ENCODE measurements around the gene HIVEP2.

HIVEP2 gene

DNA sequence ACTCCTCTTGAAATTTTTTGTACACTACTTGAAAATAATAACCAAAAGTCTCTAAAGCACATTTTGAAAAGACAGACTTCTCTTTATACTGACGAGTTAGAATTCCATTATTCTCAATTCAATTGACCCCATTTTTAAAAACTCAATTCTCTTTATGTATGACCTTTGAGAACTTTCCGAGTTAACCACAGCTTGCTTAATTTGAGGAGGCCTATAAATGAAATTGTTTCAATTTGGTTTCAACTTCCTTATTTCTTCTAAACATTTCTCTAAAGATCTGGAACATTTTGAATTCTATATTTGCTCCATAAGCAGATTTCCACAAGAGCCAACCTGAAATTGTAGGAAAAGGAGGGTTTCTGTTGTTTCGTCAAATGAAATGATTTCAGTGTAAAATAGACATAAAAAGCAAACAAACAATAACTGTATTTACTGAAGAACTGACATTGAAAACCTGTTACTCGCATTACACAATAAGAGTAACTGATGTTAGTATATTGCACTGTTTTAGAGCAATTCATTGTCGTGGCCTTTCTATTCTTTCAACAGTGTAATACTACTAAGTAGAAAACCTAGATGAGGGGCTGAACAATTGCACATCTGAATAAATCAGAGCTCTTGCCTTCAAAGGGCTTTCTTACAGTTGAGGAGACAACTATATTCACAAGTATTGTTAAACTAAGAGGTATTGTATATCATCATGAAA, 223.6 kb downstream of the HIVEP2 start:
- H3K36me3 ChIP-seq (ENCODE audit: control insufficient read depth, insufficient read depth, low read length): no peaks in the 10 kb centered on the region
- TF ChIP-seq, protein P1, sequence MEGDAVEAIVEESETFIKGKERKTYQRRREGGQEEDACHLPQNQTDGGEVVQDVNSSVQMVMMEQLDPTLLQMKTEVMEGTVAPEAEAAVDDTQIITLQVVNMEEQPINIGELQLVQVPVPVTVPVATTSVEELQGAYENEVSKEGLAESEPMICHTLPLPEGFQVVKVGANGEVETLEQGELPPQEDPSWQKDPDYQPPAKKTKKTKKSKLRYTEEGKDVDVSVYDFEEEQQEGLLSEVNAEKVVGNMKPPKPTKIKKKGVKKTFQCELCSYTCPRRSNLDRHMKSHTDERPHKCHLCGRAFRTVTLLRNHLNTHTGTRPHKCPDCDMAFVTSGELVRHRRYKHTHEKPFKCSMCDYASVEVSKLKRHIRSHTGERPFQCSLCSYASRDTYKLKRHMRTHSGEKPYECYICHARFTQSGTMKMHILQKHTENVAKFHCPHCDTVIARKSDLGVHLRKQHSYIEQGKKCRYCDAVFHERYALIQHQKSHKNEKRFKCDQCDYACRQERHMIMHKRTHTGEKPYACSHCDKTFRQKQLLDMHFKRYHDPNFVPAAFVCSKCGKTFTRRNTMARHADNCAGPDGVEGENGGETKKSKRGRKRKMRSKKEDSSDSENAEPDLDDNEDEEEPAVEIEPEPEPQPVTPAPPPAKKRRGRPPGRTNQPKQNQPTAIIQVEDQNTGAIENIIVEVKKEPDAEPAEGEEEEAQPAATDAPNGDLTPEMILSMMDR (IDR thresholded peaks at IDR 0.05): no peak
- no peak overlapping the region for H3K4me2 ChIP-seq (ENCODE audit: low read length)
- no peak overlapping the region for H3K27ac ChIP-seq
- H2AFZ ChIP-seq: no peak overlapping the region
- H3K27me3 ChIP-seq (ENCODE audit: control insufficient read depth, insufficient read depth, low read length): no peaks in the 10 kb centered on the region
- H3K9me3 ChIP-seq (ENCODE audit: control insufficient read depth, low read length): no peaks in the 10 kb centered on the region
- H3K9ac ChIP-seq: no peak overlapping the region
- H3K79me2 ChIP-seq: no peaks in the 10 kb centered on the region
- H3K4me1 ChIP-seq: no peaks in the 10 kb centered on the region
- no peak overlapping the region for H3K4me3 ChIP-seq (ENCODE audit: low read depth, low read length)

DNA sequence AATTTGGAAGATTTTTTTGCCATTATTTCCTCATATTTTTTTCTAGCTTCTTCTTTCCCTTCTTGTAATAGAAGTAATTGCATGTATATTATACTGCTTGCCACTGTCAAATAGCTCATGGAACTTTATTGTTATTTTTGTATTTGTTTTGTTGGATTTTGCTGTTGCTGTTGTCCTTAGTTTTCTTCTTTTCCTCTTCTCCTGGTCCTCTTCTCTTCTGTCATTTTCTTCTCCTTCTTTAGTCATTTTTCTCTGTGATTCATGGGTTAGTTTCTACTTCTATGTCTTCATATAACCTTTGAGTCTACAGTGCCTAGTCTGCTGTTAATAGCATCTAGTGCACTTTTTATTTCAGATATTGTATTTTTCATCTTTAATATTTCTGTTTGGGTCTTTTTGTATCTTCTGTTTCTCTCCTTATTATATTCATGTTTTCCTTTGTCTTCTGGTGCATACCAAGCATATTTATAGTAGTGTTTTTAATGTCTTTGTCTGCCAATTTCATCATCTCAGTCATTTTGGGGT, 226.2 kb downstream of the HIVEP2 start:
- no peaks in the 10 kb centered on the region for H3K9me3 ChIP-seq (ENCODE audit: control insufficient read depth, low read length)
- no peaks in the 10 kb centered on the region for H3K36me3 ChIP-seq (ENCODE audit: control insufficient read depth, insufficient read depth, low read length)
- no peaks in the 10 kb centered on the region for H3K79me2 ChIP-seq
- TF ChIP-seq, protein P1 (IDR thresholded peaks at IDR 0.05): no peak
- H3K27me3 ChIP-seq (ENCODE audit: control insufficient read depth, insufficient read depth, low read length): no peaks in the 10 kb centered on the region
- H3K4me2 ChIP-seq (ENCODE audit: low read length): no peak overlapping the region
- H3K9ac ChIP-seq: no peak overlapping the region
- no peak overlapping the region for H2AFZ ChIP-seq
- peaks cover 2% of the 10 kb centered on the region for H3K4me1 ChIP-seq
- H3K4me3 ChIP-seq (ENCODE audit: low read depth, low read length): no peak overlapping the region
- no peak overlapping the region for H3K27ac ChIP-seq

GRCh38 chr6:142716097-142716496, 228.9 kb downstream of the HIVEP2 start:
- Histone ChIP-seq H3K9me3 (ENCODE audit: control insufficient read depth, low read length) (no peaks in the 10 kb centered on the region), H3K36me3 (ENCODE audit: control insufficient read depth, insufficient read depth, low read length) (no peaks in the 10 kb centered on the region), H3K4me3 (ENCODE audit: low read depth, low read length) (no peak overlapping the region), H3K79me2 (no peaks in the 10 kb centered on the region), H3K4me1 (peaks cover 2% of the 10 kb centered on the region), H3K27me3 (ENCODE audit: control insufficient read depth, insufficient read depth, low read length) (no peaks in the 10 kb centered on the region), H3K27ac (no peak overlapping the region), H3K9ac (no peak overlapping the region), H3K4me2 (ENCODE audit: low read length) (no peak overlapping the region), H2AFZ (no peak overlapping the region)
- TF ChIP-seq, protein P1 (IDR thresholded peaks at IDR 0.05): no peak

DNA sequence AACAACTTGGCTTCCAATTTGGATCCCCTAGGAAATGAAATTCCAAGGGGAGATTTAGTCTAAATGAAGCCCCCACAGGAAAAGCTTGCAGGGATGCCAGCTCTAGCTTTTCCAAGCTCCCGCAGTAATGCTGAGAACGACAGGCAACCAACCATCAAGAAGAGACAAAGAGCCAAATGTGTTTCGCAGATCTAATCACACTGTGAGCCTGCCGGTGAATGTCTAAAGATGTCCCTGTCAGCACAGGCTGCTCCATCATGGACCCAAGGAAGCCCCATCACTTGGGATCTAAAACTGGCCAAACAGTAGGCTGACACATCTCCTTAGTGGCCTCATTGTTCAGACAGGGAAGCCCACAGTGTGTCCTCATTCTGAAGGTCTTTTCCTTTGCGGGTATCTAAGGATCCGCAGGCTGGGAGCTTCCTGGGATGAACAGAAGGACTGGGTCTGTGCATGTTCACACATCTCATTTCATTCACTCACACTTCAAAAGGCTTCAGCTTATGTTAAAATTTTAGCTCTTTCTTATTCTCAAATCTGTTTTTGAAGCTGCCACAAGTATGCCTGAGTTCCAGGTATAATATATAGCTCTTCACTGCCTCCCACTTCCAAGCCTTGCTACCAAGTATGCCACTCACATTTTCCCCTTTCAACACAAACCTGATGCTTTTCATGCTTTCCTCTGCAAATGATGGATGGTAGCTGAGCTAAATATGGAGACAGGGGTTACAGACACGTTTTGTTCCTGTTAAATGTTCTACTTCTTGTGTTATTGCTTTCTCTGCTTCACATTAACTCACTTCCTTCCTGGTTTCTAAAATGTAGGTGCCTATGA, 229.8 kb downstream of the HIVEP2 start:
- no peaks in the 10 kb centered on the region for H3K36me3 ChIP-seq (ENCODE audit: control insufficient read depth, insufficient read depth, low read length)
- no peak overlapping the region for H3K27ac ChIP-seq
- H3K4me1 ChIP-seq: peaks cover 2% of the 10 kb centered on the region
- H3K79me2 ChIP-seq: no peaks in the 10 kb centered on the region
- H3K27me3 ChIP-seq (ENCODE audit: control insufficient read depth, insufficient read depth, low read length): no peaks in the 10 kb centered on the region
- no peaks in the 10 kb centered on the region for H3K9me3 ChIP-seq (ENCODE audit: control insufficient read depth, low read length)
- no peak overlapping the region for H3K9ac ChIP-seq
- TF ChIP-seq, protein P1 (IDR thresholded peaks at IDR 0.05): no peak
- no peak overlapping the region for H3K4me3 ChIP-seq (ENCODE audit: low read depth, low read length)
- peak overlapping the region; percentile 35 for H2AFZ ChIP-seq
- no peak overlapping the region for H3K4me2 ChIP-seq (ENCODE audit: low read length)

Measured in parathyroid adenoma (tissue), 2 donors.